Measurements from ENCODE around the gene THG1L. TPM values are rescaled to one million over a fixed set of nuclear protein-coding genes. Genes with fewer than 3 reads are reported as not detected.

The THG1L gene
- total RNA-seq, 1 donor from 2014 or later = 10.7 TPM

DNA sequence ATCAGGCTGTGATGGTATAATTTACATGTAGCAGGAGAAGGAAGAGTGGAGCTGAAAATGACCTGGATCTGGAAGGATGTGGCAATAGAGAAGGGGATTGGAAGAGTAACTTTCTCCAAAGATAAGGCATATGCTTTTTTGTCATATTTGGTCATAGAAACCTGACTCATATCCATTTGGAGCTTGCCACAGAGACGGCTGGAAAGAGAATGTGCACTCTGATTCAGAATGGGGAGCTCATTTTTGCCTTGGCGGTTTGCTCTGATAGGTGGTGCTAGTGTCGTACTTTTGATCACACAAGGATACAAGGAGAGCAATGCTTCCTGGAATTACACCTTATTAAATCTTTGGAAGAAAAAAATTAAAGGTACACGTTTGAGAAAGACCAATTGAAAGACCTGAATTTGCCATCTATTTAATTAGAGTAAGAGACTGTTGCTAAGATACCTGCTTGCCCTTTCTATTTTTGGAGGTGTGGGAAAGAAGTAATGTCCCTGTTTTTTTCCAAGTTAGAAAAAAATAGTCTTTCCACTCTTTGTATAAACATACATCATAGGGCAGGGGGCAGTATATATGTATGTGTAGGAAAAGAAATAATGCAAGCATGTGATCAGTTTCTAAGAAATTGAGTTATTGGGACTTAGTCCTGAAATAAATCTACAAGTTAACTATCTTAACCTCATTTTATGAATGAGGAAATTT is 17.7 kb downstream of the THG1L start:
- H3K4me3 ChIP-seq (ENCODE audit: low read depth, low read length) = no peak overlapping the region
- TF ChIP-seq CTCF (conservative IDR thresholded peaks at IDR 0.05; ENCODE audit: low read depth, low read length) = no peak
- no peak for DNase-seq (ENCODE audit: low read depth)

DNA sequence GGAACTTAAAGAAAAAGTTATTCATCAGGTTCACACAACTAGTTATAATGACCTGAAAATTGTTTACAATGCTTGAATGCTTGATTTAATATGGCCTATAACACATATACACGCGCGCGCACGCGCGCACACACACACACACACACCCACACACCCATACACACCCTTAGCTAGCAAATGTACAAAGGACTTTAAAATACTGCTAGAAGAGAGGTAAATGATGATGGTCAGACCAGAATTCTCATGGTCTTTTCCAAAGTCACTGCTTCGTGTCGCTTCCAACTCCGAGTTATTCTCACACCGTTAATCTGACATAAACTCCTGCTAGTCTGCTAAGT is 18.2 kb downstream of the THG1L start:
- TF ChIP-seq CTCF (conservative IDR thresholded peaks at IDR 0.05; ENCODE audit: low read depth, low read length) = no peak
- H3K4me3 ChIP-seq (ENCODE audit: low read depth, low read length) = no peak overlapping the region
- DNase-seq (ENCODE audit: low read depth) = no peak

- DNase-seq (ENCODE audit: low read depth) = no peak
- H3K4me3 ChIP-seq (ENCODE audit: low read depth, low read length) = no peak overlapping the region
- TF ChIP-seq CTCF (conservative IDR thresholded peaks at IDR 0.05; ENCODE audit: low read depth, low read length) = no peak
Measured at GRCh38 chr5:157750320-157750719, 19.1 kb downstream of the THG1L start.

DNA sequence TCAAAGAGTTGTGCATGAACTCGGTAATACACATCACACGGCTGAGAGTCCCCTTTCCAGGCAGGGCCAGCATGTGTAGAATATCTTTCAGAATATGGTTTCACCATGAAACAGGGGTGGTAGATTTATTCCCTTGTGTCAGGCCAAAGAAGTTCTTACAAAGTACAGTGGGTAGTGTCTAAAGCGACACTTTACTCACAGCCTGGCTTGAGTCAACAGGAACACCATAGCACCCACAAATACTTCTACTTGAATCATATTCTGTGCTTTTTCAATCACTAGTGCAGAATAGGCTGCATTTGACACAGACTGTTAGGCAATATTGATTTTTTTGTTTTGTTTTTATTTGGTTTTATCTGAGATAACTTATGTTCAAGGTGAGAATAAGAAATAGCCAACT is 24.9 kb downstream of the THG1L start:
- H3K4me3 ChIP-seq (ENCODE audit: low read depth, low read length) = no peak overlapping the region

GRCh38 chr5:157758706-157759105 is 27.5 kb downstream of the THG1L start:
- TF ChIP-seq CTCF (conservative IDR thresholded peaks at IDR 0.05; ENCODE audit: low read depth, low read length) = no peak
- H3K4me3 ChIP-seq (ENCODE audit: low read depth, low read length) = no peak overlapping the region
- DNase-seq (ENCODE audit: low read depth) = no peak

More for the DNA sequence above, 24.9 kb downstream of the THG1L start:
- TF ChIP-seq CTCF (conservative IDR thresholded peaks at IDR 0.05; ENCODE audit: low read depth, low read length) = no peak
- DNase-seq (ENCODE audit: low read depth) = no peak

- no peak overlapping the region for H3K4me3 ChIP-seq (ENCODE audit: low read depth, low read length)
- TF ChIP-seq CTCF (conservative IDR thresholded peaks at IDR 0.05; ENCODE audit: low read depth, low read length) = peak; percentile 89
Measured at GRCh38 chr5:157761690-157762621, 30.7 kb downstream of the THG1L start.

More at GRCh38 chr5:157761690-157762621, 30.7 kb downstream of the THG1L start:
- peak; percentile 31 for DNase-seq (ENCODE audit: low read depth)

Measured in epithelial cell of proximal tubule (primary cell).